ENCODE measurements around the gene MAPKAPK5.

DNA sequence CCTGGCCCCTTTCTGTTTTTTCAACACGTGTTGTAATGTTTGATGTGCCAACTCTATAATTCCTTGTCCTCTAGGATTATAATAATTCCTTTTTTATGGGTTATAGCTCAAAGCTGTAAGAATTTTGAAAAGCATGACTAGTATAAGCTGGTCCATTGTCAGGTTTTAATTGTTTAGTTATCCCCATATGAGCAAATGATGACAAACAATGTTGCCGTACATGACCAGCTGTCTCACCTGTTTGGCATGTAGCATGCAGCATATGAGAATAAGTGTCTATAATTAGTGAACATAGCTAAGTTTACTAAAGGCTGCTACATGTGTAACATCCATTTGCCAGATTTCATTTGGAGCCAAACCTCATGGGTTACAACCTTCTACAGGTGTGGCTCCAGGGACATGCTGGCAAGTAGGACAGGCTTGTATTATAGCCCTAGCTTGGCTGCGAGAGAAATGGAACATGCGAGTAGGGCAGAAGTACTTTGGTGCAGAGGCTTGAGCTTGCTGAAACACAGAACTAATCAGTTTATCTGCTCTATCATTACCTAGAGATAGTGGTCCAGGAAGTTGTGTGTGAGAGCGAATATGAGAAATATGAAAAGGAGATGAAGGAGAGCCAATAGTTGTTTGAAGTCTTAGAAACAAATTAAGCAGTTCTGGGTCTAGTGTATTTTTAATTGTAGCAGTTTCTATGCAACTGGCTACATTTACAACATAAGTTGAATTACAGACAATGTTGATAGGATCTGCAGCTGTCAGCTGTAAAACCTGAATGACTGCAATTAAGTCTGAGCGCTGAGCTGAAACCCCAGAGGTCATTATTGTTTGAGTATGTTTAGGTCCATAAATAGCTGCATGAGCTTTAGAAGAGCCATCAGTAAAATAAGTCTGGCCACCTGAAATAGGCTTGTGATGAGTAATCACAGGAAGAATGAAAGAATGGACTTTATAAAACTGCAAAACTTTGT is 22.6 kb upstream of the MAPKAPK5 start:
- TF ChIP-seq RBBP5 (IDR thresholded peaks at IDR 0.05; ENCODE audit: borderline replicate concordance, insufficient read depth, low read length, poor library complexity, severe bottlenecking): no peak
- TF ChIP-seq EP300 (IDR thresholded peaks at IDR 0.05; ENCODE audit: low read length): no peak
- TF ChIP-seq, protein P1, sequence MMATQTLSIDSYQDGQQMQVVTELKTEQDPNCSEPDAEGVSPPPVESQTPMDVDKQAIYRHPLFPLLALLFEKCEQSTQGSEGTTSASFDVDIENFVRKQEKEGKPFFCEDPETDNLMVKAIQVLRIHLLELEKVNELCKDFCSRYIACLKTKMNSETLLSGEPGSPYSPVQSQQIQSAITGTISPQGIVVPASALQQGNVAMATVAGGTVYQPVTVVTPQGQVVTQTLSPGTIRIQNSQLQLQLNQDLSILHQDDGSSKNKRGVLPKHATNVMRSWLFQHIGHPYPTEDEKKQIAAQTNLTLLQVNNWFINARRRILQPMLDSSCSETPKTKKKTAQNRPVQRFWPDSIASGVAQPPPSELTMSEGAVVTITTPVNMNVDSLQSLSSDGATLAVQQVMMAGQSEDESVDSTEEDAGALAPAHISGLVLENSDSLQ (IDR thresholded peaks at IDR 0.05): no peak
- TF ChIP-seq POLR2A (conservative IDR thresholded peaks at IDR 0.05): no peak
- TF ChIP-seq, protein P2, sequence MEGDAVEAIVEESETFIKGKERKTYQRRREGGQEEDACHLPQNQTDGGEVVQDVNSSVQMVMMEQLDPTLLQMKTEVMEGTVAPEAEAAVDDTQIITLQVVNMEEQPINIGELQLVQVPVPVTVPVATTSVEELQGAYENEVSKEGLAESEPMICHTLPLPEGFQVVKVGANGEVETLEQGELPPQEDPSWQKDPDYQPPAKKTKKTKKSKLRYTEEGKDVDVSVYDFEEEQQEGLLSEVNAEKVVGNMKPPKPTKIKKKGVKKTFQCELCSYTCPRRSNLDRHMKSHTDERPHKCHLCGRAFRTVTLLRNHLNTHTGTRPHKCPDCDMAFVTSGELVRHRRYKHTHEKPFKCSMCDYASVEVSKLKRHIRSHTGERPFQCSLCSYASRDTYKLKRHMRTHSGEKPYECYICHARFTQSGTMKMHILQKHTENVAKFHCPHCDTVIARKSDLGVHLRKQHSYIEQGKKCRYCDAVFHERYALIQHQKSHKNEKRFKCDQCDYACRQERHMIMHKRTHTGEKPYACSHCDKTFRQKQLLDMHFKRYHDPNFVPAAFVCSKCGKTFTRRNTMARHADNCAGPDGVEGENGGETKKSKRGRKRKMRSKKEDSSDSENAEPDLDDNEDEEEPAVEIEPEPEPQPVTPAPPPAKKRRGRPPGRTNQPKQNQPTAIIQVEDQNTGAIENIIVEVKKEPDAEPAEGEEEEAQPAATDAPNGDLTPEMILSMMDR (IDR thresholded peaks at IDR 0.05 in 2 of 3, conservative IDR thresholded peaks at IDR 0.05 in 1 of 3; ENCODE audit: insufficient read depth in 2 of 3, low read depth in 1 of 3, low read length in 3 of 3): no peak
- TF ChIP-seq EGR1 (conservative IDR thresholded peaks at IDR 0.05): no peak
- TF ChIP-seq, protein P3, sequence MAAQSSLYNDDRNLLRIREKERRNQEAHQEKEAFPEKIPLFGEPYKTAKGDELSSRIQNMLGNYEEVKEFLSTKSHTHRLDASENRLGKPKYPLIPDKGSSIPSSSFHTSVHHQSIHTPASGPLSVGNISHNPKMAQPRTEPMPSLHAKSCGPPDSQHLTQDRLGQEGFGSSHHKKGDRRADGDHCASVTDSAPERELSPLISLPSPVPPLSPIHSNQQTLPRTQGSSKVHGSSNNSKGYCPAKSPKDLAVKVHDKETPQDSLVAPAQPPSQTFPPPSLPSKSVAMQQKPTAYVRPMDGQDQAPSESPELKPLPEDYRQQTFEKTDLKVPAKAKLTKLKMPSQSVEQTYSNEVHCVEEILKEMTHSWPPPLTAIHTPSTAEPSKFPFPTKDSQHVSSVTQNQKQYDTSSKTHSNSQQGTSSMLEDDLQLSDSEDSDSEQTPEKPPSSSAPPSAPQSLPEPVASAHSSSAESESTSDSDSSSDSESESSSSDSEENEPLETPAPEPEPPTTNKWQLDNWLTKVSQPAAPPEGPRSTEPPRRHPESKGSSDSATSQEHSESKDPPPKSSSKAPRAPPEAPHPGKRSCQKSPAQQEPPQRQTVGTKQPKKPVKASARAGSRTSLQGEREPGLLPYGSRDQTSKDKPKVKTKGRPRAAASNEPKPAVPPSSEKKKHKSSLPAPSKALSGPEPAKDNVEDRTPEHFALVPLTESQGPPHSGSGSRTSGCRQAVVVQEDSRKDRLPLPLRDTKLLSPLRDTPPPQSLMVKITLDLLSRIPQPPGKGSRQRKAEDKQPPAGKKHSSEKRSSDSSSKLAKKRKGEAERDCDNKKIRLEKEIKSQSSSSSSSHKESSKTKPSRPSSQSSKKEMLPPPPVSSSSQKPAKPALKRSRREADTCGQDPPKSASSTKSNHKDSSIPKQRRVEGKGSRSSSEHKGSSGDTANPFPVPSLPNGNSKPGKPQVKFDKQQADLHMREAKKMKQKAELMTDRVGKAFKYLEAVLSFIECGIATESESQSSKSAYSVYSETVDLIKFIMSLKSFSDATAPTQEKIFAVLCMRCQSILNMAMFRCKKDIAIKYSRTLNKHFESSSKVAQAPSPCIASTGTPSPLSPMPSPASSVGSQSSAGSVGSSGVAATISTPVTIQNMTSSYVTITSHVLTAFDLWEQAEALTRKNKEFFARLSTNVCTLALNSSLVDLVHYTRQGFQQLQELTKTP (IDR thresholded peaks at IDR 0.05; ENCODE audit: low read depth in 1 of 2, partially characterized antibody in 2 of 2): no peak
- no peak for TF ChIP-seq CBX2 (IDR thresholded peaks at IDR 0.05; ENCODE audit: insufficient read depth, low read length, poor library complexity, severe bottlenecking)
- no peak for TF ChIP-seq SMARCB1 (IDR thresholded peaks at IDR 0.05; ENCODE audit: insufficient read length, low read depth)
- no peak for TF ChIP-seq WHSC1 (IDR thresholded peaks at IDR 0.05; ENCODE audit: low read length)
- TF ChIP-seq MEF2D (tag; conservative IDR thresholded peaks at IDR 0.05; ENCODE audit: low read depth): no peak
- TF ChIP-seq, protein P4, sequence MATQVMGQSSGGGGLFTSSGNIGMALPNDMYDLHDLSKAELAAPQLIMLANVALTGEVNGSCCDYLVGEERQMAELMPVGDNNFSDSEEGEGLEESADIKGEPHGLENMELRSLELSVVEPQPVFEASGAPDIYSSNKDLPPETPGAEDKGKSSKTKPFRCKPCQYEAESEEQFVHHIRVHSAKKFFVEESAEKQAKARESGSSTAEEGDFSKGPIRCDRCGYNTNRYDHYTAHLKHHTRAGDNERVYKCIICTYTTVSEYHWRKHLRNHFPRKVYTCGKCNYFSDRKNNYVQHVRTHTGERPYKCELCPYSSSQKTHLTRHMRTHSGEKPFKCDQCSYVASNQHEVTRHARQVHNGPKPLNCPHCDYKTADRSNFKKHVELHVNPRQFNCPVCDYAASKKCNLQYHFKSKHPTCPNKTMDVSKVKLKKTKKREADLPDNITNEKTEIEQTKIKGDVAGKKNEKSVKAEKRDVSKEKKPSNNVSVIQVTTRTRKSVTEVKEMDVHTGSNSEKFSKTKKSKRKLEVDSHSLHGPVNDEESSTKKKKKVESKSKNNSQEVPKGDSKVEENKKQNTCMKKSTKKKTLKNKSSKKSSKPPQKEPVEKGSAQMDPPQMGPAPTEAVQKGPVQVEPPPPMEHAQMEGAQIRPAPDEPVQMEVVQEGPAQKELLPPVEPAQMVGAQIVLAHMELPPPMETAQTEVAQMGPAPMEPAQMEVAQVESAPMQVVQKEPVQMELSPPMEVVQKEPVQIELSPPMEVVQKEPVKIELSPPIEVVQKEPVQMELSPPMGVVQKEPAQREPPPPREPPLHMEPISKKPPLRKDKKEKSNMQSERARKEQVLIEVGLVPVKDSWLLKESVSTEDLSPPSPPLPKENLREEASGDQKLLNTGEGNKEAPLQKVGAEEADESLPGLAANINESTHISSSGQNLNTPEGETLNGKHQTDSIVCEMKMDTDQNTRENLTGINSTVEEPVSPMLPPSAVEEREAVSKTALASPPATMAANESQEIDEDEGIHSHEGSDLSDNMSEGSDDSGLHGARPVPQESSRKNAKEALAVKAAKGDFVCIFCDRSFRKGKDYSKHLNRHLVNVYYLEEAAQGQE (IDR thresholded peaks at IDR 0.05; ENCODE audit: borderline replicate concordance): no peak
- TF ChIP-seq, protein P4 (CRISPR knock-in tag; IDR thresholded peaks at IDR 0.05; ENCODE audit: low read depth): no peak
